ENCODE results near the gene FRK.

DNA sequence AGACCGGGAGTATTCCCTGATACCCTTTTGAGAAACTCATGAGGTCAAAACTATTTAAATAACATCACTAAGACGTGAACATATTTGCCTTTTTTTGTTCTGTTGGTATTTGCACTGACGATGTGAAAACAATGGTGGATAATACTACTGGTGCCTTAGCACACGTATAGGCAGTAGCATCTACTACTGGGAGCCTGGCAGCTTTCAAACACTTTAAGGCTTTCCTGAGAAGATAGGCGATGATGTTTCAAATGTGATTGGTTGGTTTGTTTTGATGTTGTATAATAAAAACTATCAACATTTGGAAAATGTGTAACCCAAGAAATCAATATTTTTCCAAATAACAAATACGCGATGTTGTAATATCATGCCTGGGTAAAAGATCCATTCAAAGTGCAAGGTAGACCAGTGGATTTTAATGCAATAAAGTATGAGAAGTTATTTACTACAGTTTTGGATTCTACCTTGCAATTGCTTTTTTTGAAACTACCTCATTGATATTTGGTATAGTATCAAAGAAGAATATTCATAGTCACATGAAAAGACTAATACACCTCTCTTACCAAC is 166.2 kb downstream of the FRK start:
- TF ChIP-seq EZH2 (IDR thresholded peaks at IDR 0.05) = no peak
- TF ChIP-seq, protein P1, sequence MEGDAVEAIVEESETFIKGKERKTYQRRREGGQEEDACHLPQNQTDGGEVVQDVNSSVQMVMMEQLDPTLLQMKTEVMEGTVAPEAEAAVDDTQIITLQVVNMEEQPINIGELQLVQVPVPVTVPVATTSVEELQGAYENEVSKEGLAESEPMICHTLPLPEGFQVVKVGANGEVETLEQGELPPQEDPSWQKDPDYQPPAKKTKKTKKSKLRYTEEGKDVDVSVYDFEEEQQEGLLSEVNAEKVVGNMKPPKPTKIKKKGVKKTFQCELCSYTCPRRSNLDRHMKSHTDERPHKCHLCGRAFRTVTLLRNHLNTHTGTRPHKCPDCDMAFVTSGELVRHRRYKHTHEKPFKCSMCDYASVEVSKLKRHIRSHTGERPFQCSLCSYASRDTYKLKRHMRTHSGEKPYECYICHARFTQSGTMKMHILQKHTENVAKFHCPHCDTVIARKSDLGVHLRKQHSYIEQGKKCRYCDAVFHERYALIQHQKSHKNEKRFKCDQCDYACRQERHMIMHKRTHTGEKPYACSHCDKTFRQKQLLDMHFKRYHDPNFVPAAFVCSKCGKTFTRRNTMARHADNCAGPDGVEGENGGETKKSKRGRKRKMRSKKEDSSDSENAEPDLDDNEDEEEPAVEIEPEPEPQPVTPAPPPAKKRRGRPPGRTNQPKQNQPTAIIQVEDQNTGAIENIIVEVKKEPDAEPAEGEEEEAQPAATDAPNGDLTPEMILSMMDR (IDR thresholded peaks at IDR 0.05) = no peak
- no peak for TF ChIP-seq EZH2phosphoT487 (IDR thresholded peaks at IDR 0.05)

All from neural progenitor cell (in vitro differentiated cells).